HEK293 (cell line): ENCODE results near the gene GRK5.

Experiments
- CTCF ChIA-PET: fragments of 350-600 bp; formaldehyde crosslinking; extraction: SDS; loops from one replicate; lab custom pipeline; 2021; ENCODE audit warnings: antibody characterized with exemption; lab: Yijun Ruan, JAX
- POLR2A ChIA-PET: fragments of 300-600 bp; formaldehyde crosslinking; extraction: SDS; loops from one replicate; lab custom pipeline; 2020; ENCODE audit warnings: antibody characterized with exemption, inconsistent platforms; lab: Yijun Ruan, JAX
- H3K27ac ChIP-seq: fragments of 200-500 bp; sonication (Bioruptor generic); 2 replicates; pipeline ENCODE4 v1.5.1; 2014; ENCODE audit warnings: low read depth, low read length, control low read depth, inconsistent platforms; ENCODE audit errors: extremely low read depth
- H3K36me3 ChIP-seq, 2 experiments: fragments of 200-500 bp in 1 of 2; sonication (Bioruptor generic) in 1 of 2; 1 replicate in 1 of 2; 2 replicates in 1 of 2; pipeline ENCODE4 v1.5.1; 2014 to 2017; ENCODE audit warnings: inconsistent platforms in 2 of 2, low read length in 2 of 2; ENCODE audit not compliant: control insufficient read depth in 2 of 2, insufficient read depth in 1 of 2
- H3K4me1 ChIP-seq: fragments of 200-500 bp; sonication (Bioruptor generic); 2 replicates; pipeline ENCODE4 v1.5.1; 2014; ENCODE audit warnings: mild to moderate bottlenecking, low read length, inconsistent platforms; ENCODE audit not compliant: control insufficient read depth, insufficient read depth
- H3K4me3 ChIP-seq: 2 replicates; pipeline ENCODE4 v1.5.1; 2011; ENCODE audit warnings: low read depth, mild to moderate bottlenecking, control low read depth, low read length, moderate library complexity
- H3K9me3 ChIP-seq: fragments of 200-500 bp; sonication (Bioruptor generic); 2 replicates; pipeline ENCODE4 v1.5.1; 2014; ENCODE audit warnings: low read depth, low read length, inconsistent platforms; ENCODE audit not compliant: control insufficient read depth, insufficient read depth
- PBX3 ChIP-seq: sonication (generic); formaldehyde crosslinking; IDR thresholded peaks from 2 replicates; pipeline ENCODE4 v1.8.1; 2022; ENCODE audit warnings: mild to moderate bottlenecking, moderate library complexity, missing genetic modification reagents
- PRDM2 ChIP-seq: fragments of 450-650 bp; formaldehyde crosslinking; IDR thresholded peaks from 2 replicates; pipeline ENCODE4 v1.5.1; 2016; ENCODE audit warnings: missing biosample characterization, missing genetic modification characterization, borderline replicate concordance
- SCRT1 ChIP-seq: fragments of 450-650 bp; formaldehyde crosslinking; IDR thresholded peaks from 2 replicates; pipeline ENCODE4 v1.5.1; 2016; ENCODE audit warnings: missing biosample characterization, missing genetic modification characterization, borderline replicate concordance
- ZBTB17 ChIP-seq: fragments of 450-650 bp; formaldehyde crosslinking; IDR thresholded peaks from 2 replicates; pipeline ENCODE4 v1.5.1; 2016; ENCODE audit warnings: missing biosample characterization, missing genetic modification characterization
- ZBTB6 ChIP-seq: fragments of 450-650 bp; formaldehyde crosslinking; IDR thresholded peaks from 2 replicates; pipeline ENCODE4 v1.5.1; 2017; ENCODE audit warnings: missing biosample characterization, missing genetic modification characterization
- ZNF211 ChIP-seq: fragments of 450-650 bp; formaldehyde crosslinking; IDR thresholded peaks from 2 replicates; pipeline ENCODE4 v1.5.1; 2016; ENCODE audit warnings: low read depth, missing biosample characterization, missing genetic modification characterization
- ZNF501 ChIP-seq: fragments of 450-650 bp; formaldehyde crosslinking; IDR thresholded peaks from 2 replicates; pipeline ENCODE4 v1.5.1; 2016; ENCODE audit warnings: missing biosample characterization, missing genetic modification characterization
- ZNF521 ChIP-seq: fragments of 450-650 bp; formaldehyde crosslinking; IDR thresholded peaks from 2 replicates; pipeline ENCODE4 v1.5.1; 2017; ENCODE audit warnings: missing biosample characterization, mild to moderate bottlenecking, missing genetic modification characterization
- ZNF549 ChIP-seq: fragments of 450-650 bp; IDR thresholded peaks from 2 replicates; pipeline ENCODE4 v1.5.1; 2018; ENCODE audit warnings: missing biosample characterization, missing genetic modification characterization, mild to moderate bottlenecking, inconsistent platforms, moderate library complexity
- ZNF792 ChIP-seq: fragments of 450-650 bp; formaldehyde crosslinking; IDR thresholded peaks from 2 replicates; pipeline ENCODE4 v1.5.1; 2016; ENCODE audit warnings: missing biosample characterization, missing genetic modification characterization

GRK5 gene

GRCh38 chr10:119241066-119241465, 33.7 kb downstream of the GRK5 start (continued):
- TF ChIP-seq ZNF792: no peak
- no peak for TF ChIP-seq ZNF501 (tag by site-specific recombination)

GRCh38 chr10:119242186-119242585, 34.8 kb downstream of the GRK5 start:
- H3K27ac ChIP-seq: no peak overlapping the region
- POLR2A ChIA-PET: no interaction called here
- no peaks in the 10 kb centered on the region for H3K36me3 ChIP-seq
- CTCF ChIA-PET: interaction anchor here (0.5 to 1.1 kb wide), 2 partner anchors 11 to 101 kb away, joined by 3 read pairs; no protein-coding TSS in a partner anchor
- TF ChIP-seq ZNF549 (tag by site-specific recombination): no peak
- TF ChIP-seq PRDM2 (tag by site-specific recombination): no peak
- no peak for TF ChIP-seq ZBTB6 (tag by site-specific recombination)
- no peak for TF ChIP-seq ZNF211 (tag by site-specific recombination)
- TF ChIP-seq ZBTB17 (tag by site-specific recombination): no peak
- no peak overlapping the region for H3K4me3 ChIP-seq
- H3K4me1 ChIP-seq: no peaks in the 10 kb centered on the region
- H3K9me3 ChIP-seq: no peaks in the 10 kb centered on the region

- CTCF ChIA-PET: interaction anchor here (0.6 to 1.5 kb wide), 2 partner anchors 37 to 57 kb away, joined by 3 to 4 read pairs; partner anchors contain the start of gene GRK5
- H3K4me1 ChIP-seq: no peaks in the 10 kb centered on the region
- no peaks in the 10 kb centered on the region for H3K9me3 ChIP-seq
- POLR2A ChIA-PET: no interaction called here
- TF ChIP-seq ZNF521 (no peak), ZNF792 (no peak), ZBTB6 (tag by site-specific recombination) (no peak)
- no peak overlapping the region for H3K4me3 ChIP-seq
- H3K27ac ChIP-seq: no peak overlapping the region
- no peaks in the 10 kb centered on the region for H3K36me3 ChIP-seq
Measured at GRCh38 chr10:119243488-119243887, 36.1 kb downstream of the GRK5 start.

- Histone ChIP-seq H3K9me3 (no peaks in the 10 kb centered on the region), H3K36me3 (no peaks in the 10 kb centered on the region), H3K27ac (no peak overlapping the region), H3K4me1 (no peaks in the 10 kb centered on the region), H3K4me3 (no peak overlapping the region)
- TF ChIP-seq SCRT1 (no peak), PBX3 (CRISPR knock-in tag) (no peak)
- CTCF ChIA-PET: interaction anchor here (0.6 to 1.5 kb wide), 2 partner anchors 37 to 57 kb away, joined by 3 to 4 read pairs; partner anchors contain the start of gene GRK5
- POLR2A ChIA-PET: no interaction called here
Measured at GRCh38 chr10:119243967-119244366, 36.6 kb downstream of the GRK5 start.
